Measurements from ENCODE around the gene C9orf57. TPM values are rescaled to one million over a fixed set of nuclear protein-coding genes. Genes with fewer than 3 reads are reported as not detected.

Gene C9orf57
- total RNA-seq, 1 donor: not detected

DNA sequence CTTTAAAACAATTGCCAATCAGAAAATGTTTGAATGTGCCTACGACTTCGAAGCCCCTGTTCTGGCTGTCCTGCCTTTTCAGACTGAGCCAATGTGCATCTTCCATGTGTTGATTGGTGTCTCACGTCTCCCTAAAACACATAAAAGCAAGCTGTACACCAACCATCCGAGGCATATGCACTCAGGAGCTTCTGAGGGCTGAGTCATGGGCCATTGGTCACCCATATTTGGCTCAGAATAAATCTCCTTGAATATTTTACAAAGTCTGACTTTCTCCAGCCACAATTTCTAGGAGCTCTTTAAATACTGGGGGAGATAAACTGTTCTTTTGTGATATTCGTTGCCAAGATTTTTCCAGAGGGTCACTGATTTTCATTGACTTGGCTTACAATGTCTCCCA is 53.9 kb downstream of the C9orf57 start:
- H3K4me3 ChIP-seq (ENCODE audit: low read depth, low read length): no peak overlapping the region
- TF ChIP-seq CTCF (IDR thresholded peaks at IDR 0.05; ENCODE audit: insufficient read depth, low read depth, low read length): no peak
- peak; percentile 6 for DNase-seq (ENCODE audit: low read depth)

DNA sequence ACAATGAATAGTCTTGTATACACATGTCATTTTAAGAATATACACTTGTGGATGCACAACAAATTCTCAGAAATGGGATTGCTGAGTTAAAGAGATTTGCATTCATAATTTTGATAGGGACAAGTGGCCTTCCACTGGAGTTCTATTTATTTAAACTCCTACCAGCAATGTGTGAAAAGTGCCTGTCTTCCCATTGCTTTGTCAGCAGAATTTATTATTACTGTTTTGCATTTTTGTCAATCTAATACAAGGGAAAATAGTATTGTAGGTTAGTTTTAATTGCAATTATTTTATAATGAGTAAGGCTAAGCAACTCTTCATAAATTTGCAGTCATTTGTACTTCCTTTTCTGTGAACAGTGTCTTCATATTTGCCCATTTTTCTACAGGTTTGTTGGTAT is 55.0 kb downstream of the C9orf57 start:
- no peak overlapping the region for H3K4me3 ChIP-seq (ENCODE audit: low read depth, low read length)
- TF ChIP-seq CTCF (IDR thresholded peaks at IDR 0.05; ENCODE audit: insufficient read depth, low read depth, low read length): no peak
- DNase-seq (ENCODE audit: low read depth): no peak

Small RNA genes lying within 50 kb of the gene (small RNA-seq; reads per million reads assigned to genes)
- not detected for gene HSPB1P1

Other genes with a start within 250 kb of the C9orf57 start
- gene ABHD17B, start 149.4 kb downstream of the C9orf57 start, total RNA-seq: 24.5 and 27.2 TPM in 2 replicates
- gene C9orf85, start 149.0 kb downstream of the C9orf57 start, total RNA-seq: 9.7 and 16.4 TPM in 2 replicates
- 0.97 and 4.3 TPM in 2 replicates for gene GDA, start 88.8 kb upstream of the C9orf57 start, total RNA-seq